GM21390 (cell line): ENCODE data around the gene TIPARP.

ENCODE experiments used
- ATAC-seq: cut with Tn5 transposase; IDR thresholded peaks from one replicate; pipeline ENCODE4 v1.9.1; 2021; ENCODE audit not compliant: unreplicated experiment

Gene TIPARP

DNA sequence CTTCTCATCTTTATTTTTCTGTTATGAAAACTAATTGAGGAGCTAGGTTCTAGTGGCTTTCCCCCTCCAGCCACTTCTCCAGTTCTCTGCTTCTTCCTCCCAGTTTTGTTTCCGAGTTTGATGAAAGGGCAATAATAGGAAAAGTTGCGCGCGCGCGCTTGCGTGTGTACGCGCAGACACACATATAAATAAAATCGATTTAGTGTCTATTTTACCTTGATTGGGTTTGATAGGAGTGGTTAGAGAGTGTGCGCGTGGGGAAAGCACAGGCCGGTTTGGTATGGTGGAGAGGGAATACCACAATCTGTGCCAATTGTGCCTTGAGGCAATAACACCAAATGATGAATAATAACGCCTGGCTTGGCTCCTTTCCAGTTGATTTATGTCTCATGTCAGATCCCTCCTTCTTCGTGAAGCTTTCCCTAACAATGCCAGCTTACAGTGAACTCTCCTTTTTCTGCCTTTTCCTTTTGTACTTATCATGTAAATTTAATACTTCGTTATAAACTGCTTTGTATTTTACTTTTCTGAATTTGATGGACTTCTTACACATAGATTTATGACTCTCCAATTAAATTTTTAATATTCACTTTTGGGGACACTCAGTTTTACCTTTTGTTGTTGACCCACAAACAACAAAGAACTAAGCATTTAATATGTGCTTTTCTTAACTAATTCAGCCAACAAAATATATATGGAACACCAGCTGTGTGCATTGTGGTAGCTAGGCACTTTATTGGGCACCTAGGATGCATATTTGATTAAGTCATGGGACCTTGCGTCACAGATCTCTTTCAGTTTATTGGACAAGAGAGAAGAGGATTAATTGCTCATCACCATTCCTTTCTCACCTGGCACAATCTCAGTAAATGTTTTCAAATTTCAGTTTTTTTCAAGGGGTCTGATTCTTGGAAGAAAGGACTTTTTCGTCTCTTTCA, 1.7 kb downstream of the TIPARP start:
- ATAC-seq, result no peak

DNA sequence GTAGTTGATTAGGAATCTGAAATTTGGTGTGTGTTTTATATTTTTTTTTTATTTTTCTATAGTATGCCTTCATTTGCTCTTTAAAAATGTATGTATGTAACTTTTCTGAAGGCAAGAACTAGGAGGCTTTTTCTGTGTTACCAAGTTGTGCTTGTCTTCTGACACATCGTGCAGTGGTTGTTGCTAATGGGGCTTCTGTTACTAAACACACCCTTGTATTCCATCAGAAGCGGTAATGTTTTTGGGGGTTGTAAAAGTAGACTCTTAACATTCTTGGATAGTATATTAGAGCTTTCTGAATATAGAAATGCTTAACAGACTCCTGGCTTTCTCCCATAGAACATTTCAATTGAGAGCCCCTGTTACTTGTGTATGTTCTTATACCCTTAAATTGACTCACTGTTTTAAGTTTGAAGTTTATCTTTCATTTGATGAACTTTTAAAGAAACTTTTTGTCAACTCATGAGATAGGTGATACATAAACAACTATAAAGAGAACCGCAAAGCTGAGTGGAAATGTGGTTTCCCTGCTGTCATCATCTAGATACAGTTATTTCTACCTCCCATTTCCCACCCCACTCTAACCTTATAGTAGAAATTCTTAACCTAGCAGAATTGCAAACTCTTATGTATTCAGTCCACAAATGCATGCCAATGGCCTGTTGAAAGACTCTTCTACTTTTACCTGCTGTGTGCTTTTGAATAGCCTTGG, 2.5 kb downstream of the TIPARP start:
- ATAC-seq, result no peak

DNA sequence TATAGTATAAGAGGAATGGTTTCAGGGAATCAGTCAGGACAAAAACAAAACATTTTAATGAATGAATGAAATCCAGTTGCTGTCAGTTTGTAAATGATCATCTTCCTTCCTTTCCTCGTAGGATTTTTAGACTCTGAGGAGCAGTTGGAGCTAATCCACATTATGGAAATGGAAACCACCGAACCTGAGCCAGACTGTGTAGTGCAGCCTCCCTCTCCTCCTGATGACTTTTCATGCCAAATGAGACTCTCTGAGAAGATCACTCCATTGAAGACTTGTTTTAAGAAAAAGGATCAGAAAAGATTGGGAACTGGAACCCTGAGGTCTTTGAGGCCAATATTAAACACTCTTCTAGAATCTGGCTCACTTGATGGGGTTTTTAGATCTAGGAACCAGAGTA, 3.1 kb downstream of the TIPARP start:
- ATAC-seq, result no peak

- ATAC-seq, result no peak
These were observed 3.8 kb downstream of the TIPARP start for GRCh38 chr3:156678197-156678596.

DNA sequence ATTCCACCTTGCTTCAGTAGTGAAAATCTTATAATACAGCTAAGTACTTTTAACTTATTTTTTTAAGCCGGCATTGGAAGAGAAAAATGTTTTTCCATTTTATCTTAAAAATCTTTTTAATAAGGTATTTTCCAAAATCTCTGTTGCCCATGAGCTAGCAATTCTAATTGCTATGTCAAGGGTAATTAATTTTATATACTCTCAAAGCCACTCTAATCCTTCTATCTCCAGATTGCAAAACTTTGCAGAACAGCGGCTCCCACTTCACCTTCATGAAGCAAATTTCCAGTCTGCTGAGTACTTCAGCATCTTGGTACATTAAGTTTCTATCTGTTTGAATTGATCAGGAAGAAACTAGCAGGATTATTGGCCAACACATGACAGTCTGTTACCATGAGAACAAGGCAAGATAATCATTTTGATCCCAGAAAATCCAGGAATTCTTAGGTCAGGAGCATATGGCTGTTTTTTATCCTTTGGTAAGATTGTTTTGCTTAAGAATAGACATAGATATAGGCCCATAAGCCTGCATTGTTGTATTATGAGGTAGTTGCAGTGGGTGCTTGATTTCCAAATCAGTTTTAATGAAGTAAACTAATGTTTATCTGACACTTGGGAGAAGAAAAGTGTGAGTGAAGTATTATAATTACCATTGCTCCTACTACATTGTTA, 6.0 kb downstream of the TIPARP start:
- ATAC-seq, result no peak

- ATAC-seq, result peak; percentile 63
These were observed 6.6 kb downstream of the TIPARP start for GRCh38 chr3:156681002-156681401.

DNA sequence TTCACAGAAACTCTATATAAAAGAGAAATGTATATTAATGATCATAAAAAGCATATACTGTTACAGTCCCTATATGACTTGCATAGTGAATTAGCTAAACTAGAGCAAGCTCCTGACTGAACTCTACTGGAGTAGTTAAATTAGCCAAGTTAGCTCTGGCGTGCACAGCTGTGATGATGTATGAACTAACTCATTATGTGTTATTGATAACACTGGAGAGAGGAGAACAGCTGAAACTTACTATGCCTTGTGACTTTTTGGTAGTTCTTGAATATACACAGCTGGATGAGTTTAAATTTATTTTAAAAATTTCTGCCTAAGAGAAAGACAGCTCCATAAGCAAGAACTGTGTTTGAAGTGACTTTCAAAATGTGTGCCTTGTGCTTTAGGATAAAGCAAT, 8.1 kb downstream of the TIPARP start:
- ATAC-seq, result no peak

GRCh38 chr3:156682963-156683362, 8.6 kb downstream of the TIPARP start:
- no peak for ATAC-seq

DNA sequence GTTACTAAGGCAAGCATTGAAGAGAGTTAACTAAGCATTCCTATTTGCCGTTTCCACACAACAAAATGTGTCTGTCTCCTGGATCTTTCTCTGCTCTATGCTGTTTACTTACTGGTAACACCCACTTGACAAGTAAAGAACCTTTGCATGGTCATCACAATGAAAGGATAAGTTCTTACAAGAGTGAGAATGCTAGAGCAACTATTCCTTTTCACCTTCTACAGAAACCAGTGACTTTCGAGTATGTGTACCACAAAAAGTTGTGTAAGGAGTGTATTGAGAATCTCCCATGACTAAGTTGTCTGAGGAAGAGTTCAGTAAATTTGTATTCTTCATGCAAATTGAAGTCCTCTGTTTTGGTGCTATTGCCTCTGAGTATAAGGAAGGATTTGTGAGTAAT, 10.8 kb downstream of the TIPARP start:
- ATAC-seq, result peak; percentile 35

DNA sequence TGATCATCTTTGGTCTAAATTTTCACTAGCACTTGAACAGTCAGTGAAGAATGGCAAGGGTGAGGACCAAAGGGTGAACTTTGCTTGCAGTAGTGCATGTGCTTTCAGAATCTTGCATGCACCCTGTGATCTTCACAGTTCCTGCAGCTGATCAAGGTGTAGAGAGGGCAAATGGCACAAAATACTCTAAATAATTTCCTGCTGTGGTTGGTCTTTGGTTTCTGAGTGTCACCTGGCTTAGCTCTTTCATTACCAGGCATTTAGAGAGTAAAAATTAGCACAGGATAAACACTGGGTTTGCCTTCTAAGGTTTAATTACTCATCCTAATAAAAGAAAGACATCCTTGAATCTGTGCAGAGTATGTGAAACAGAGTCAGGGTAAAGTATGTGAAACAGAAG, 11.4 kb downstream of the TIPARP start:
- peak; percentile 43 for ATAC-seq

- peak; percentile 33 for ATAC-seq
These were observed 12.6 kb downstream of the TIPARP start for GRCh38 chr3:156687023-156687422.

GRCh38 chr3:156688632-156689452, 14.5 kb downstream of the TIPARP start:
- ATAC-seq, result no peak

GRCh38 chr3:156689608-156690007, 15.2 kb downstream of the TIPARP start:
- ATAC-seq, result peak; percentile 13

- no peak for ATAC-seq
These were observed 17.5 kb downstream of the TIPARP start for GRCh38 chr3:156691920-156692319.

- ATAC-seq, result no peak
These were observed 18.8 kb downstream of the TIPARP start for GRCh38 chr3:156693166-156693565.

DNA sequence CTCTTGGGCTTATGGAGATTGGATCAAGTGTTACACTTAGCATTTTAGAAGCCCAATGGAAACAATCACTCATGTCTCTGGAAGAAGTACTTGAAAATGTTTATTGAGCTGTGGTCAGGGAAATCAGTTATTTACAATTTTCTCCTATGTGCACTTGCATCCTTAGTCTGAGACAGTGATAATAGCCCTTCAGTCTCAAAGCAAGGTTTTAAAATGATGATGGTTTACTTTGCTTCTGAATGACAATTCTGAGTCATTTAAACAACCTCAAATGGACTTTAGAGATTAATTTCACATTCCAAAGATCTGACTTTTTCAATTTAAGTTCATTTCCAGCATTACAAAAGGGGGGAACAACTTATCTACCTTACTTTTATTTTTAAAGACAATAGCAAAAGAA, 20.1 kb downstream of the TIPARP start:
- ATAC-seq, result no peak

DNA sequence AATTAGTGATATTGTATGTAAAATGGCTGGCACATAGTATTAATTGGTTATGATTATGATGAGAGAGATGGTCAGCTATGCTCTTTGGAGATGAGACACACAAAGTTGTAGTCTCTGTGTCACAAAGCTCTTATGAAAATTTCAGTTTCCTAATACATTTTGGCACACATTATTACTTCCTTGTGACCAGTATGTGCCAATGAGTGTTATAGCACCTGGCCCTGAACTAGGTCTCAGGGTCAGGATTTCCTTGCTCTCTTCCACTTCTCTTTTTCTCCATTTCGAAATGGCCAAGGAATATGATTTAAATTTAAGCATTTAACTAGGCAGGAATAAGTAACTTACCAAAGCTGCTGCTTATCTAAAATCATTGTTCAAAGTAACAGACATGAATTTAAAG, 28.0 kb downstream of the TIPARP start:
- ATAC-seq, result no peak

GRCh38 chr3:156704370-156705036, 30.1 kb downstream of the TIPARP start:
- no peak for ATAC-seq

GRCh38 chr3:156705761-156706616, 31.6 kb downstream of the TIPARP start:
- ATAC-seq, result peak; percentile 74
